ENCODE data around the gene ZMIZ1.

Gene ZMIZ1

GRCh38 chr10:79139124-79139835, 70.5 kb downstream of the ZMIZ1 start:
- no peak for DNase-seq (ENCODE audit: low read depth in 3 of 3)

GRCh38 chr10:79140085-79140793, 71.5 kb downstream of the ZMIZ1 start:
- no peak for DNase-seq (ENCODE audit: low read depth in 3 of 3)

DNA sequence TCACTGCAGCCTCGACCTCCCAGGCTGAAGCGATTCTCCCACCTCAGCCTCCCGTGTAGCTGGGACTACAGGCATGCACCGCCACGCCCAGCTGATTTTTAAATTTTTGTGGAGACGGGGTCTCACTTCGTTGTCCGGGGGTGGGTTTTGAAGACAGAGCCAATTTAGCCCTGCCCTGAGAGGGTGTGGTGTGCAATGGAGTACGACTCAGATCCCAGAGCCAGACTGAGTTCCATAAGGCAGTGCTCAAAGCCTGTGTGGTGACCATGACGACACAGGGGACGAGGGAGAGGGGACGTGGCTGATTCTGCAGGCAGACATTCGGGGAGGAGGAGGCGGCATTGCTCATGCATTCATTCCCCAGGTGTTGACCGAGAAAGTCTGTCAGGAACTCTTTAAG, 72.1 kb downstream of the ZMIZ1 start:
- no peak for DNase-seq (ENCODE audit: low read depth in 3 of 3)

DNA sequence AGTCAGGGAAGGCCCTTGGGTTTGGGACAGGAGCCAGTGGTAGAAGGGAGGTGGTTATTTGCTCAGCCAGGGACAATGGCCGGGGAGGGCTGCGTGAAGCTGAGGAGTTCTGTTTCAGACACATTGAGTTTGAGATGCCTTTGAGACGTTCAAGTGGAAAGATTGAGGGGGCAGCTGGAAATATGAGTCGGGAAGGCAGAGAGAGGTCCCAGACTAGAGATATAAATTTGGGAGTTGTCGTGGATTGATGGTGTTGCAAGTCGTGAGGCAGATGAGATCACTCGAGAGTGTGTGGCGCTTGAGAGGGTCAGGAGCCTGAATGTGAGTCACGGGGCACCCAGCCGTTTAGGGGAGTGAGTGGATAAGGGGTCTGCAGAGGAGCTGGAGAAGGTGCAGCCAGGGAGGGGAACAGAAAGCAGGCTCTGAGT, 73.3 kb downstream of the ZMIZ1 start:
- no peak for DNase-seq (ENCODE audit: low read depth in 3 of 3)

- no peak for DNase-seq (ENCODE audit: low read depth in 3 of 3)
These were observed 74.0 kb downstream of the ZMIZ1 start for GRCh38 chr10:79142522-79143309.

- DNase-seq (ENCODE audit: low read depth in 3 of 3) = no peak
These were observed 75.1 kb downstream of the ZMIZ1 start for GRCh38 chr10:79143879-79144278.

GRCh38 chr10:79144351-79145173, 75.8 kb downstream of the ZMIZ1 start:
- DNase-seq (ENCODE audit: low read depth in 3 of 3) = no peak

DNA sequence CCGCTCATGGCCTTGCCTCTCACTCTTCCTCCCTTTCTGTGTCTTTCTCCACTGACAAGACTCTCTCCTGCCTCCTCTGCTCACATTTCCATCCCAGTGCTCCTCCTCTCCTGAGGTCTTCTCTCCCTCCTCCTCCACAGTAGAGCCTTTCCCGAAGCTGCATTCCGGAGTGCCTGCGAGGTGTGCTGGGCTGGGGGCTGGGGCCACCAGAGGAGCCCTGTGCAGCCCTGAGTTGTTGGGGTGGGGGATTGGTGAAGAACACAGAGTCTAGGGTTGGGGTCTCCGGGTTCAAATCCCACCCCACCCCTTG, 76.4 kb downstream of the ZMIZ1 start:
- DNase-seq (ENCODE audit: low read depth in 3 of 3) = no peak

GRCh38 chr10:79145517-79146470, 77.0 kb downstream of the ZMIZ1 start:
- no peak for DNase-seq (ENCODE audit: low read depth in 3 of 3)

DNA sequence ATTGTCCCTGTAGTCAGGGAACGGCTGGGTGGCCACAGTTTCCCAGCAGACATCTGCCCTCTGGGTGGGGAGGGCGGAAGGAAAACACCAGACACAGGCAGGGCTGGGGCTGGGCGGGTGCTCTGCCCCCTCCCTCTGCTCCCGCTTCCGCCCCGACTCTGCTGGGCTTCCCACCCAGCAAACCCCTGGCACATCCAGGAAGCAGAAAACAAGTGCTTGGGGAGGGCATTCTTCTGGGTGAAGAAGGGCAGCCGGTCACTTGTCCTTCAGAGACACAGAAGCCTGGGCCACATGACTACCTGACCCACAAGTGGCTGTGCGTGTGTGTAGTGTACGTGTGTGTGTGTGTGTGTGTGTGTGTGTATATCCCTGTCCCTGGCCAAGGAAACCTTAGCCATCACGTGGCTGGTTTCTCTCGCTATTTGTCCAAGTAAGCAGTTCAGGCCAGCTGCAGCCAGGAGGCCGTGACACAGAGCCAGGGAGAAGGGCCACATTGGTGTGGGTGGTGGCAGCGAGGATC, 77.9 kb downstream of the ZMIZ1 start:
- no peak for DNase-seq (ENCODE audit: low read depth in 3 of 3)

DNA sequence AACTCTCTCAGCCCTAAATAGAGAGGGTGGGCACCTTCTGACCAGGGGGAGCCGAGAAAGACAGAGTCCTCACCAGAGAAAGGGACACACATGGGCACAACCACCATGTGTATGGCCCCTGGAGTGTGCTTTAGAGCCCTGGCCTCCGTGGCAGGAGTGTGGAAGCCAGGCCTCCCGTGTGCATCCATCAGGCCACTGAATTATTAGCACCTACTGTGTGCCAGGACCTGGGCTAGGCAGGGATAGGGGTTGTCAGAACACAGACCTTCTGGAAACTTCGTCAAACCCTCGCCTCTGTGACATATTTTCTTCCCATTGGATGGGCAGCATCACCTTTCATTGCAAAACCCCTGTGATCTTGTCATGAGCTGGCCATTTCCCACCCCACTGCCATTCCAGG, 78.5 kb downstream of the ZMIZ1 start:
- no peak for DNase-seq (ENCODE audit: low read depth in 3 of 3)

GRCh38 chr10:79147796-79148451, 79.2 kb downstream of the ZMIZ1 start:
- no peak for DNase-seq (ENCODE audit: low read depth in 3 of 3)

DNA sequence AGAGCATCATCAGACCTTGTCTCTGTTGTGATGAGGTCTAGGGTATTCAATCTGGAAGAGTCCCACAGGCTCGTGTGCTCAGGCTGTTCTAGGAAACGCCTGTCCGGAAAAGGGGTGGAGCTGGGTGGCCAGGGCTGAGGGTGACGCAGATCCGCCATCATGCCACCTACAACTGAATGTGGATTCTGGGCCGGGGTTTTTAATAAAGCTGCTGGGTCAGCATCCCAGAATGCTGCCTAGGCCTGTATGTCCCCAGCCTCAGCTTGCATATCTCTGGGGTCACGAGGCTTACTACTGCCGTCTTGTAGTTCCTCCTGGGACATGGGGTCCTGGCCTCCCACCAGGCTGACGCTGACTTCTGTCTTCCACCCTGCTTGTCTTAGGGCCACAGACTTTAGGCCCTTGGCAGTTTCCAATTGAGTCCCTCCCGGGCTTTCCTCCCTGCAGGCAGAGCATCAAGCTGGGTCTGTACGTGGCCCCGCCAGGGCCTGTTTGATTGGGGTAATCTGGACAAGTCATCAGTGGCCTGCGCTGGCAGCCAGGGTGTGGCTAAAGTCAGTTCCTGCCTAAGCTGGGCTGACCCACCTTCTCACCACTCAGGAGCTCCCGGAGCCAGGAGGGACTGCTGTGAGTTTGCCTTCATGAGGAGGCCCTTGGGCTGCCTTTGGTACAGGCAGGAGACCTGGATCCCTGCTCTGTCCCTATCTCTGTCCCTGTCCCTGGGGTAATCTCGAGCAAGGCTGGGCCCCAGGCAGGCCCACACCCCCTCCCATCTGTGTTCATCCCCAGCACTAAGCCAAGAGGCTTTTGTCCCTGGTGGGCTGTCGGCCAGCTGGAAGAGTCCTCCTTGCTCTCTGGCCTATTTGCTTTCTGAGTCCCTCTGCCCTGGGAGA, 79.9 kb downstream of the ZMIZ1 start:
- DNase-seq (ENCODE audit: low read depth in 3 of 3) = no peak

- DNase-seq (ENCODE audit: low read depth in 3 of 3) = no peak
These were observed 80.5 kb downstream of the ZMIZ1 start for GRCh38 chr10:79149345-79149661.

DNA sequence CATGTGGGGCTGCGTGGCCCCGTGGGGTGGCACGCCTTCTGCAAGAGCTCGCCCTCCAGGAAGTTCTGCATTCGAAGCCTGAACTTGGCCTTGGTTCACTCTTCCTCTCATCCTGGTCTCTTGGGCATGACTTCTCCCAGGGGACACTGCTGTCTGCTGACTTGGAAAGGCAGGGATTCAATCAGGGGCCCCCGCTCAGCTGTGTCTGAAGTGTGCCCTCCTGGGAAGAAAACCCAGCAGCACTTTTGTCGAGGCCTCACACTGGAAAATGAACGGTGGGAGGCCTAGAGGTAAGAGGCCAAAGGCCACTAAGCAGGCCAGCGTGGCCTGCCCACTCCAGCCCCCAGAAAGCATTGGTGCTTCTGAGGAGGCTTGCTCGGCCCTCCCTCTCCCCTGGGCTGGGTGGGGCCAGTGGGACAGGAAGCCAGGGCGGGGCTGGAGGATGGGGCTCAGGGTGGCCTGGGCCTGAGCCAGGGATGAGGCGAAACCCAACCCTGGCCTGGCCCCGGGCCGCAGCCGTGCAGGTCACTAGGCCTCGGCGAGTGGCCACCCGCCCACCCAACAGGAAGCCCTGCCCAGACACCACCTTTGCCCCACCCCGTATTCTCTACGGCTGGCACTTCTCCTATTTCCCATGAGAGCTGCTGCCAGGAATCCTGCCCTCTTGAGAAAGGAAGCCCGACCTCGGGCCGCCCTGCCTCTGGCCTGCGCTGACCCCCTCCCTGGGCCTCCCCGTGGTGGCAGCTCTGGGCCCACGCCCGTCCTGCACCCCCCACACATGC, 81.1 kb downstream of the ZMIZ1 start:
- DNase-seq (ENCODE audit: low read depth in 3 of 3) = peak in 1 of 3 donors; percentile 11

GRCh38 chr10:79150444-79150754, 81.6 kb downstream of the ZMIZ1 start:
- DNase-seq (ENCODE audit: low read depth in 3 of 3) = no peak

DNA sequence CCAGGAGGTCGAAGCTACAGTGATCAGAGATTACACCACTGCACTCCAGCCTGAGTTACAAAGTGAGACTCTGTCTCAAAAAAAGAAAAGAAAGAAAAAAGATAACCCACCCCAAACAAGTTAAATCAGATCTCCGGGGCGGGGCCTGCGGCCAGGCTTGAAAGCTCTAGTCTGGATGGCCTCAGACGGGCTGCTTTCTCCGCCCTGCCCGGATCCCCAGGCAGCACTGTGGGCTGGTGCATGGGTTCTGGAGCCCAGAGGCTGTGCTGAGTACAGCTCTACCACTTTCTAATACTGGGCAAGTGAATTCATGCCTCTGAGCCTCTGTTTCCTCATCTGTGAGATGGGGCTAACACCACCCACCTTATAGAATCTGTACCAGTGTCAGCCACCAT, 83.7 kb downstream of the ZMIZ1 start:
- DNase-seq (ENCODE audit: low read depth in 3 of 3) = no peak

DNA sequence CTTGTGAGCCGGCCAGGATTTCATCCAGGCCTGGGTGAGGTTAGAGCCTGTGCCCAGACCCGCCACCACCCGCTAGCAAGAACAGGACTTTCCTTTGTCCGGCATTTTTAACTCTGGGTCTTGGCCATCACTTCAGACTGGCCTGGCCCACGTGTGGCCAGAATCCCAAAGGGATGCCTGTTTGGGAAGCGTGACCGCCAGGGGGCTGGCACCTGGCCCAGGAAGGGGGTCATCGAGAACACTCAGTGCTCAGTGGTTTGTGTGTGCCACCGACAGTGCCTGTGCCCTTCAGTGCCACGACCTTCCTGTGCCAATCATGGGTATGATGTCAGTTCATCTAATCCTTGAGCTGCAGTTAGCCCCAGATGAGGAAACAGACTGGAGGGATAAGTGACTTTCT, 85.0 kb downstream of the ZMIZ1 start:
- no peak for DNase-seq (ENCODE audit: low read depth in 3 of 3)

All from stimulated activated CD4-positive, alpha-beta T cell treated with anti-CD3 and anti-CD28 coated beads, TNF-alpha, amount 100 ng/mL, for 48 hours (primary cell).